Measurements from ENCODE around the gene CNBD2.

GRCh38 chr20:36036688-36037087, 68.3 kb downstream of the CNBD2 start:
- TF ChIP-seq POLR2AphosphoS5 (IDR thresholded peaks at IDR 0.05; ENCODE audit: borderline replicate concordance, low read depth, low read length) = no peak
- TF ChIP-seq EZH2 (IDR thresholded peaks at IDR 0.05) = no peak
